DND-41 (cell line): ENCODE results near the gene PKDCC.

ENCODE experiments used
- ATAC-seq: fragments of 200-7000 bp; cut with Tn5 transposase; 3 replicates; pipeline ENCODE4 v1.9.1; 2021; ENCODE audit warnings: low read depth; ENCODE audit not compliant: insufficient read depth
- DNase-seq: peaks from one replicate; pipeline ENCODE4 v3.0.0-alpha.2; 2020
- H2AFZ ChIP-seq: 2 replicates; pipeline ENCODE4 v1.6.0; 2012; ENCODE audit warnings: low read depth, low read length
- H3K27ac ChIP-seq: 2 replicates; pipeline ENCODE4 v1.5.1; 2012; ENCODE audit warnings: low read length, inconsistent platforms
- H3K27me3 ChIP-seq: fragments of 200-600 bp; sonication (generic); 2 replicates; pipeline ENCODE4 v1.6.0; 2012; ENCODE audit warnings: low read length, mild to moderate bottlenecking, inconsistent platforms; ENCODE audit not compliant: insufficient read depth, poor library complexity
- H3K36me3 ChIP-seq: 2 replicates; pipeline ENCODE4 v1.5.1; 2012; ENCODE audit warnings: low read length, inconsistent platforms; ENCODE audit not compliant: insufficient read depth
- H3K4me1 ChIP-seq: 2 replicates; pipeline ENCODE4 v1.5.1; 2012; ENCODE audit warnings: mild to moderate bottlenecking, low read length; ENCODE audit not compliant: insufficient read depth
- H3K4me2 ChIP-seq: 2 replicates; pipeline ENCODE4 v1.6.0; 2012; ENCODE audit warnings: mild to moderate bottlenecking, moderate library complexity, low read length, inconsistent platforms; ENCODE audit not compliant: insufficient read depth
- H3K4me3 ChIP-seq, 2 experiments: fragments of 200-600 bp in 1 of 2; shearing (Covaris generic) in 1 of 2; 2 replicates each; pipeline ENCODE4 v1.5.1; 2012 to 2016; ENCODE audit warnings: inconsistent platforms in 2 of 2, low read length in 2 of 2, mild to moderate bottlenecking in 2 of 2, low read depth in 1 of 2, moderate library complexity in 1 of 2
- H3K79me2 ChIP-seq: 2 replicates; pipeline ENCODE4 v1.6.0; 2012; ENCODE audit warnings: low read length, inconsistent platforms; ENCODE audit not compliant: insufficient read depth
- H3K9ac ChIP-seq: 2 replicates; pipeline ENCODE4 v1.6.0; 2012; ENCODE audit warnings: low read depth, mild to moderate bottlenecking, inconsistent platforms, low read length, moderate library complexity
- H3K9me3 ChIP-seq: 2 replicates; pipeline ENCODE4 v1.5.1; 2012; ENCODE audit warnings: low read length, moderate library complexity, mild to moderate bottlenecking, inconsistent platforms; ENCODE audit not compliant: insufficient read depth, severe bottlenecking
- H4K20me1 ChIP-seq: 2 replicates; pipeline ENCODE4 v1.6.0; 2012; ENCODE audit warnings: low read length; ENCODE audit not compliant: insufficient read depth
- EZH2 ChIP-seq: IDR thresholded peaks from 3 replicates; pipeline ENCODE4 v1.6.1; 2012; ENCODE audit warnings: borderline replicate concordance, low read depth, mild to moderate bottlenecking, moderate library complexity, low read length, inconsistent platforms; ENCODE audit not compliant: severe bottlenecking
- TF ChIP-seq, protein P1 (sequence below): IDR thresholded peaks from 2 replicates; pipeline ENCODE4 v1.5.1; 2012; ENCODE audit warnings: borderline replicate concordance, low read length, moderate library complexity, mild to moderate bottlenecking; ENCODE audit not compliant: poor library complexity, severe bottlenecking; ENCODE audit errors: extremely low read depth

Gene PKDCC

DNA sequence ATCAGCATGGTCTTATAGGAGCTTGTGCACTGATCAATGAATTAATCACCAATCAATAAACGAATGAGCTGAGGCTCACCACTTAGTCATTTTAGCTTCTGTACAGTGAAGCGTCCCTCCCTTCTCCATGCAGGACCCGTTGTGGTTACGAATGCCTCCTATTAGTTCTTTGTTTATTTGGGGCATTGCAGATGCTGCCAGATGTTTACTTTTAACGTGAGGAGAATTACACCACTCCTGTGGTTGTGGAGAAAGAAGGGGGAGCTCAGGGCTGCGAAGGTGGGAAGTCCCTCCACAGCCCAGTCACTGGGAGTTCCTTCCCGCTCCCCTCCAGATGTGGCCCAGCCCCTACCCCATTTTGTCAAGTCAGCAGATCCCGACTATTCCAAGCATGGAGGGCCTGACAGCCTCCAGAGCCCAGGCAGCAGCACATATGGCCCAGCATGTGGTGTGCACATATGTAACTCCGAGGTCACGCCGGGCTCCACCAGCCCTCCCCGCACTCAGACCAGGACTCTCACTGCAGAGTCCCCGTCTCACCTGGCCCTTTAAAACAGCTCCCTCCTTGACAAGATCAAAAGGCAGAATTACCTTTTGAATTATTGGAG lies 20.9 kb downstream of the PKDCC start:
- H4K20me1 ChIP-seq: no peaks in the 10 kb centered on the region
- peaks cover 12% of the 10 kb centered on the region for H3K27me3 ChIP-seq
- no peaks in the 10 kb centered on the region for H3K4me1 ChIP-seq
- H3K9ac ChIP-seq: no peak overlapping the region
- H3K4me2 ChIP-seq: no peak overlapping the region
- TF ChIP-seq, protein P1, sequence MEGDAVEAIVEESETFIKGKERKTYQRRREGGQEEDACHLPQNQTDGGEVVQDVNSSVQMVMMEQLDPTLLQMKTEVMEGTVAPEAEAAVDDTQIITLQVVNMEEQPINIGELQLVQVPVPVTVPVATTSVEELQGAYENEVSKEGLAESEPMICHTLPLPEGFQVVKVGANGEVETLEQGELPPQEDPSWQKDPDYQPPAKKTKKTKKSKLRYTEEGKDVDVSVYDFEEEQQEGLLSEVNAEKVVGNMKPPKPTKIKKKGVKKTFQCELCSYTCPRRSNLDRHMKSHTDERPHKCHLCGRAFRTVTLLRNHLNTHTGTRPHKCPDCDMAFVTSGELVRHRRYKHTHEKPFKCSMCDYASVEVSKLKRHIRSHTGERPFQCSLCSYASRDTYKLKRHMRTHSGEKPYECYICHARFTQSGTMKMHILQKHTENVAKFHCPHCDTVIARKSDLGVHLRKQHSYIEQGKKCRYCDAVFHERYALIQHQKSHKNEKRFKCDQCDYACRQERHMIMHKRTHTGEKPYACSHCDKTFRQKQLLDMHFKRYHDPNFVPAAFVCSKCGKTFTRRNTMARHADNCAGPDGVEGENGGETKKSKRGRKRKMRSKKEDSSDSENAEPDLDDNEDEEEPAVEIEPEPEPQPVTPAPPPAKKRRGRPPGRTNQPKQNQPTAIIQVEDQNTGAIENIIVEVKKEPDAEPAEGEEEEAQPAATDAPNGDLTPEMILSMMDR: no peak
- no peak for TF ChIP-seq EZH2
- no peak overlapping the region for H3K27ac ChIP-seq
- DNase-seq: no peak
- no peak overlapping the region for H3K4me3 ChIP-seq
- H3K79me2 ChIP-seq: no peaks in the 10 kb centered on the region
- H2AFZ ChIP-seq: no peak overlapping the region
- no peaks in the 10 kb centered on the region for H3K36me3 ChIP-seq
- no peak for ATAC-seq
- H3K9me3 ChIP-seq: no peaks in the 10 kb centered on the region

DNA sequence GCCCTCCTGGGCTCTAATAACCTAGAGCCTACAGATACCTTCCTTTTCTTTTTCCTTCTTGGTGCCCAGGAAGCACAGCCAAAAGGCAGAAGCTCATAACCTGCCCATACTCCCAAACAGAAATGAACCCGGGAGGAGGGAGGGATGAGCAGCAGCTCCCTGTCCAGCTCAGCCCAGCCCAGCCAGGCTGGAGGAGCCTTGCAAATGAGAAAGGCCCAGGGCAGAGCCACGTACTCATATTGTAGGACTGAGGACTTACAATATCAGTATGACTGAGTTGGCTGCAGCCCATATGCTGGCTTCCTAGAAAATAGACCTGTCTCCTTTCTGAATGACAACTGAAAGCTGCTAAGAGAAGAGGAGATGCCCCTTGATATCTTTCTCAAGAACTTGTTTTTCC lies 21.7 kb downstream of the PKDCC start:
- no peak overlapping the region for H3K9ac ChIP-seq
- no peak overlapping the region for H2AFZ ChIP-seq
- no peak overlapping the region for H3K4me2 ChIP-seq
- DNase-seq: no peak
- H4K20me1 ChIP-seq: no peaks in the 10 kb centered on the region
- no peaks in the 10 kb centered on the region for H3K4me1 ChIP-seq
- no peaks in the 10 kb centered on the region for H3K9me3 ChIP-seq
- TF ChIP-seq, protein P1: no peak
- TF ChIP-seq EZH2: no peak
- H3K4me3 ChIP-seq: no peak overlapping the region
- peaks cover 6% of the 10 kb centered on the region for H3K27me3 ChIP-seq
- no peak for ATAC-seq
- no peak overlapping the region for H3K27ac ChIP-seq
- H3K36me3 ChIP-seq: no peaks in the 10 kb centered on the region
- H3K79me2 ChIP-seq: no peaks in the 10 kb centered on the region

DNA sequence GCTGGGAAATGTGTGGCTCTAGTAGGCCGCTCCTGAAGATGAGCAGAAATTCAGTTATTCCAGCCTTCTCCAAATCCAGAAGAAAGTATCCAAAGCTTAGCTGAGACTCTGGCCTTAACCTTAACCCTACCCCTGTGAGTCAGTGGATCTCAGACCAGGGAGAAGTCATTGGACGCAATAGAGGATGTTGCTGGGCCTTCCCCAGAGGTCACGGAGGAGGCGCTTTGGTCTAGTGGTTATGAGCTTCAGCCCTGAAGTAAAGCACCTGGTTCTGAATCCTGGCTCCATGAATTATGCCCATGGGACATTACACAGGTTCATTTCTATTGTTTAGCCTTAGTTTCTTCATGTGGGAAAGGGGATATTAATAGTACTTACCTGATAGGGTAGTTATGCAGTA lies 24.0 kb downstream of the PKDCC start:
- Histone ChIP-seq H3K36me3 (no peaks in the 10 kb centered on the region), H3K79me2 (no peaks in the 10 kb centered on the region), H2AFZ (no peak overlapping the region), H3K27me3 (peaks cover 11% of the 10 kb centered on the region), H3K9me3 (no peaks in the 10 kb centered on the region), H3K27ac (no peak overlapping the region), H3K4me1 (no peaks in the 10 kb centered on the region), H3K4me3 (no peak overlapping the region), H3K4me2 (no peak overlapping the region), H4K20me1 (no peaks in the 10 kb centered on the region; the same call in 1 of the 2 replicates), H3K9ac (no peak overlapping the region)
- DNase-seq: no peak
- no peak for TF ChIP-seq EZH2
- TF ChIP-seq, protein P1: no peak
- no peak for ATAC-seq
